Measurements from ENCODE around the gene SYT13. TPM values are rescaled to one million over a fixed set of nuclear protein-coding genes. Genes with fewer than 3 reads are reported as not detected.
A peak's percentile ranks its signal among the peaks of the same experiment; 100 is the strongest.

The SYT13 gene
- total RNA-seq, 2 experiments from 2014 or later = not detected

- intact Hi-C loops (cut with micrococcal nuclease) = no loop called here
Observed at GRCh38 chr11:45237711-45238315, 48.3 kb downstream of the SYT13 start.

GRCh38 chr11:45234306-45235006, 51.7 kb downstream of the SYT13 start:
- Mint-ChIP-seq H3K27me3 (peaks cover 11% of the 10 kb centered on the region), H3K27ac (no peak overlapping the region), H3K4me1 (ENCODE audit: low read depth) (no peaks in the 10 kb centered on the region), H3K4me3 (no peak overlapping the region), H3K9me3 (peaks cover 2% of the 10 kb centered on the region), H3K36me3 (no peaks in the 10 kb centered on the region)
- intact Hi-C loops (cut with micrococcal nuclease) = loop anchor here (5.0 kb wide), 1 partner anchor 122 kb away; no protein-coding TSS in a partner anchor
- ChIA-PET CTCF (interaction anchor here (0.7 to 2.7 kb wide), 9 partner anchors 9 to 124 kb away, joined by 3 to 15 read pairs (median 5); no protein-coding TSS in a partner anchor), POLR2A (no interaction called here)
- no peak for DNase-seq

More at GRCh38 chr11:45237711-45238315, 48.3 kb downstream of the SYT13 start:
- no peak overlapping the region for H3K4me3 Mint-ChIP-seq
- no peaks in the 10 kb centered on the region for H3K36me3 Mint-ChIP-seq
- H3K27ac Mint-ChIP-seq = no peak overlapping the region
- CTCF ChIA-PET = interaction anchor here (0.6 to 2.1 kb wide), 3 partner anchors 15 to 127 kb away, joined by 3 to 7 read pairs (median 6); no protein-coding TSS in a partner anchor
- no peaks in the 10 kb centered on the region for H3K4me1 Mint-ChIP-seq (ENCODE audit: low read depth)
- peaks cover 11% of the 10 kb centered on the region for H3K27me3 Mint-ChIP-seq
- DNase-seq = no peak
- peaks cover 4% of the 10 kb centered on the region for H3K9me3 Mint-ChIP-seq
- POLR2A ChIA-PET = no interaction called here

GRCh38 chr11:45233804-45234170, 52.4 kb downstream of the SYT13 start:
- Mint-ChIP-seq H3K4me1 (ENCODE audit: low read depth) (no peaks in the 10 kb centered on the region), H3K27me3 (peaks cover 11% of the 10 kb centered on the region), H3K36me3 (no peaks in the 10 kb centered on the region), H3K4me3 (no peak overlapping the region), H3K27ac (no peak overlapping the region), H3K9me3 (no peaks in the 10 kb centered on the region)
- ChIA-PET POLR2A (no interaction called here), CTCF (interaction anchor here (0.7 to 2.7 kb wide), 15 partner anchors 9 to 204 kb away, joined by 3 to 15 read pairs (median 4); no protein-coding TSS in a partner anchor)
- intact Hi-C loops (cut with micrococcal nuclease) = loop anchor here (5.0 kb wide), 1 partner anchor 121 kb away; no protein-coding TSS in a partner anchor
- no peak for DNase-seq

- H3K27me3 Mint-ChIP-seq = peaks cover 10% of the 10 kb centered on the region
- no peak overlapping the region for H3K27ac Mint-ChIP-seq
- intact Hi-C loops (cut with micrococcal nuclease) = loop anchor here (5.0 kb wide), 1 partner anchor 121 kb away; no protein-coding TSS in a partner anchor
- no peaks in the 10 kb centered on the region for H3K9me3 Mint-ChIP-seq
- no peaks in the 10 kb centered on the region for H3K36me3 Mint-ChIP-seq
- H3K4me3 Mint-ChIP-seq = no peak overlapping the region
- POLR2A ChIA-PET = no interaction called here
- H3K4me1 Mint-ChIP-seq (ENCODE audit: low read depth) = no peaks in the 10 kb centered on the region
- CTCF ChIA-PET = interaction anchor here (0.7 to 2.7 kb wide), 17 partner anchors 10 to 204 kb away, joined by 3 to 15 read pairs (median 4); no protein-coding TSS in a partner anchor
- DNase-seq = peak; percentile 76
Observed at GRCh38 chr11:45233121-45233803, 52.9 kb downstream of the SYT13 start.

GRCh38 chr11:45232341-45233080, 53.6 kb downstream of the SYT13 start:
- Mint-ChIP-seq H3K9me3 (no peaks in the 10 kb centered on the region), H3K27ac (no peak overlapping the region), H3K4me1 (ENCODE audit: low read depth) (no peaks in the 10 kb centered on the region), H3K27me3 (peaks cover 9% of the 10 kb centered on the region), H3K36me3 (no peaks in the 10 kb centered on the region), H3K4me3 (no peak overlapping the region)
- POLR2A ChIA-PET = no interaction called here
- DNase-seq = no peak
- intact Hi-C loops (cut with micrococcal nuclease) = loop anchor here (5.0 kb wide), 1 partner anchor 120 kb away; no protein-coding TSS in a partner anchor
- CTCF ChIA-PET = interaction anchor here (0.6 to 2.7 kb wide), 16 partner anchors 9 to 203 kb away, joined by 3 to 15 read pairs (median 4); no protein-coding TSS in a partner anchor

- DNase-seq = no peak
- H3K36me3 Mint-ChIP-seq = peaks cover 5% of the 10 kb centered on the region
- intact Hi-C loops (cut with micrococcal nuclease) = loop anchor here (5.0 kb wide), 1 partner anchor 117 kb away; no protein-coding TSS in a partner anchor
- no peaks in the 10 kb centered on the region for H3K9me3 Mint-ChIP-seq
- ChIA-PET POLR2A (no interaction called here), CTCF (interaction anchor here (0.6 to 2.0 kb wide), 3 partner anchors 40 to 119 kb away, joined by 3 to 11 read pairs (median 3); no protein-coding TSS in a partner anchor)
- H3K27ac Mint-ChIP-seq = no peak overlapping the region
- H3K4me1 Mint-ChIP-seq (ENCODE audit: low read depth) = no peaks in the 10 kb centered on the region
- no peaks in the 10 kb centered on the region for H3K27me3 Mint-ChIP-seq
- no peak overlapping the region for H3K4me3 Mint-ChIP-seq
Observed at GRCh38 chr11:45229401-45230020, 56.6 kb downstream of the SYT13 start.

GRCh38 chr11:45227836-45228235, 58.3 kb downstream of the SYT13 start:
- DNase-seq = no peak
- Mint-ChIP-seq H3K4me3 (no peak overlapping the region), H3K27ac (no peak overlapping the region), H3K27me3 (no peaks in the 10 kb centered on the region), H3K36me3 (peaks cover 5% of the 10 kb centered on the region), H3K4me1 (ENCODE audit: low read depth) (no peaks in the 10 kb centered on the region), H3K9me3 (no peaks in the 10 kb centered on the region)
- ChIA-PET CTCF (interaction anchor here (0.9 to 2.0 kb wide), 2 partner anchors 118 to 124 kb away, joined by 3 to 11 read pairs; no protein-coding TSS in a partner anchor), POLR2A (no interaction called here)
- intact Hi-C loops (cut with micrococcal nuclease) = no loop called here

GRCh38 chr11:45226901-45227300, 59.2 kb downstream of the SYT13 start:
- DNase-seq = no peak
- Mint-ChIP-seq H3K9me3 (no peaks in the 10 kb centered on the region), H3K4me3 (no peak overlapping the region), H3K36me3 (peaks cover 5% of the 10 kb centered on the region), H3K27ac (no peak overlapping the region), H3K4me1 (ENCODE audit: low read depth) (no peaks in the 10 kb centered on the region), H3K27me3 (no peaks in the 10 kb centered on the region)
- POLR2A ChIA-PET = no interaction called here
- CTCF ChIA-PET = no interaction called here
- intact Hi-C loops (cut with micrococcal nuclease) = no loop called here

GRCh38 chr11:45225961-45226871, 59.9 kb downstream of the SYT13 start:
- DNase-seq = no peak
- Mint-ChIP-seq H3K4me3 (no peak overlapping the region), H3K36me3 (peaks cover 5% of the 10 kb centered on the region), H3K27ac (no peak overlapping the region), H3K4me1 (ENCODE audit: low read depth) (no peaks in the 10 kb centered on the region), H3K9me3 (no peaks in the 10 kb centered on the region), H3K27me3 (no peaks in the 10 kb centered on the region)
- intact Hi-C loops (cut with micrococcal nuclease) = no loop called here
- ChIA-PET POLR2A (no interaction called here), CTCF (no interaction called here)

GRCh38 chr11:45225277-45225676, 60.9 kb downstream of the SYT13 start:
- intact Hi-C loops (cut with micrococcal nuclease) = no loop called here
- H3K4me1 Mint-ChIP-seq (ENCODE audit: low read depth) = no peaks in the 10 kb centered on the region
- H3K4me3 Mint-ChIP-seq = no peak overlapping the region
- CTCF ChIA-PET = no interaction called here
- H3K27me3 Mint-ChIP-seq = no peaks in the 10 kb centered on the region
- POLR2A ChIA-PET = no interaction called here
- H3K9me3 Mint-ChIP-seq = no peaks in the 10 kb centered on the region
- no peak for DNase-seq
- peaks cover 8% of the 10 kb centered on the region for H3K36me3 Mint-ChIP-seq
- no peak overlapping the region for H3K27ac Mint-ChIP-seq

GRCh38 chr11:45224766-45225165, 61.4 kb downstream of the SYT13 start:
- H3K27ac Mint-ChIP-seq = no peak overlapping the region

More at GRCh38 chr11:45224766-45225165, 61.4 kb downstream of the SYT13 start:
- peaks cover 8% of the 10 kb centered on the region for H3K36me3 Mint-ChIP-seq
- intact Hi-C loops (cut with micrococcal nuclease) = no loop called here
- no peaks in the 10 kb centered on the region for H3K27me3 Mint-ChIP-seq
- ChIA-PET CTCF (no interaction called here), POLR2A (no interaction called here)
- DNase-seq = no peak
- H3K9me3 Mint-ChIP-seq = no peaks in the 10 kb centered on the region
- no peak overlapping the region for H3K4me3 Mint-ChIP-seq
- H3K4me1 Mint-ChIP-seq (ENCODE audit: low read depth) = no peaks in the 10 kb centered on the region
